ENCODE data around the gene PRKCZ.

PRKCZ gene

GRCh38 chr1:2061065-2061778, 11.0 kb downstream of the PRKCZ start:
- no peak for DNase-seq

- DNase-seq, result no peak
These were observed 15.5 kb downstream of the PRKCZ start for GRCh38 chr1:2065699-2066098.

GRCh38 chr1:2067393-2067792, 17.2 kb downstream of the PRKCZ start:
- no peak for DNase-seq

- DNase-seq, result no peak
These were observed 17.8 kb downstream of the PRKCZ start for GRCh38 chr1:2067981-2068380.

GRCh38 chr1:2068951-2069350, 18.7 kb downstream of the PRKCZ start:
- no peak for DNase-seq

- DNase-seq, result no peak
These were observed 19.8 kb downstream of the PRKCZ start for GRCh38 chr1:2070016-2070415.

- DNase-seq, result no peak
These were observed 20.8 kb downstream of the PRKCZ start for GRCh38 chr1:2070800-2071530.

- no peak for DNase-seq
These were observed 22.0 kb downstream of the PRKCZ start for GRCh38 chr1:2072109-2072806.

GRCh38 chr1:2072891-2073290, 22.7 kb downstream of the PRKCZ start:
- no peak for DNase-seq

- peak; percentile 25 to 89 (median 74) for DNase-seq
These were observed 23.4 kb downstream of the PRKCZ start for GRCh38 chr1:2073382-2074230.

GRCh38 chr1:2074396-2074795, 24.2 kb downstream of the PRKCZ start:
- DNase-seq, result peak in 2 of 56 donors; percentile 38 to 46

- peak in 33 of 56 donors; percentile 14 to 70 (median 37) for DNase-seq
These were observed 24.9 kb downstream of the PRKCZ start for GRCh38 chr1:2074944-2075740.

- no peak for DNase-seq
These were observed 26.6 kb downstream of the PRKCZ start for GRCh38 chr1:2076826-2077225.

- DNase-seq, result no peak
These were observed 28.0 kb downstream of the PRKCZ start for GRCh38 chr1:2078170-2078569.

GRCh38 chr1:2079396-2080085, 29.3 kb downstream of the PRKCZ start:
- DNase-seq, result no peak

GRCh38 chr1:2080140-2080539, 29.9 kb downstream of the PRKCZ start:
- no peak for DNase-seq

- no peak for DNase-seq
These were observed 30.7 kb downstream of the PRKCZ start for GRCh38 chr1:2080884-2081283.

GRCh38 chr1:2081326-2081885, 31.2 kb downstream of the PRKCZ start:
- no peak for DNase-seq

- DNase-seq, result no peak
These were observed 31.9 kb downstream of the PRKCZ start for GRCh38 chr1:2082064-2082463.

GRCh38 chr1:2083666-2084065, 33.5 kb downstream of the PRKCZ start:
- no peak for DNase-seq
